ENCODE results near the gene ASB18.

The ASB18 gene

DNA sequence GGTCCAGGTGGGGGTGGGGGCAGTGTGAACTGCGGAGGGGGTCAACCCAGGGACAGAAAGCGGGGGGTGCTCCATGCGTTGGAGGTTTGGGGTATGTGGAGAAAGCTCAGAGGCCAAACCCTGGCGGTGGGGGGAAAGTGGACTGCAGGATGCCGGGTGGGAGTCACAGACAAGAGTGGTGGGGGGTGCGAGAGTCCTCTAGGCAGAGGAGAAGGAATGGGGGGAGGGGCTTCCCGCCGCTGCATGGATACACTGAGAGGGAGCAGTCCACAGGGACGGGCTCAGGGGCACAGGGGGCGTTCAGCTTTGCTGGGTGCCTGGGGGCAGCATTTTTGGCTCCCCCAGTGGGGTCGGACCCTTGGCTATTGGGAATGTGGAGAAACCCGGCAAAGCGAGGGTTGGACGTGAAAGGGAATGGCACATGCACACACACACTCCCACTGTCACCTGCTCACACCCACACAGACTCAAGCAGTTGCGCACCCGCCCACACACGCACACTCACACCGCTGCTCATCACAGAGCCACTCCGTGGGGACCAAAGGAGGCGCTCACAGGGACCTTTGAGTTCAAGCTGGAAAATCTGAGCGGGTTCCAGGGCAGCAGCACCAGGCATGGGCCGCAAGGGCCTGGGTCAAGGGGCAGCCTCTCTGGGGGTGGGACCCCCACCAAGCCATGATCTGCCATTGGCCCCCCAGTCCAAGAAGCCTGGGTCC, 103.7 kb downstream of the ASB18 start:
- Histone ChIP-seq H3K27ac (ENCODE audit: low read length) (no peak overlapping the region), H3K79me2 (ENCODE audit: low read length) (no peaks in the 10 kb centered on the region), H3K9me3 (ENCODE audit: insufficient read depth, low read length) (no peaks in the 10 kb centered on the region), H3K4me2 (ENCODE audit: low read length) (no peak overlapping the region), H2AFZ (ENCODE audit: low read depth, low read length) (no peak overlapping the region), H3K36me3 (replicated peaks; ENCODE audit: low read depth, low read length) (no peaks in the 10 kb centered on the region), H3K9ac (ENCODE audit: low read length) (no peak overlapping the region), H3K27me3 (ENCODE audit: low read depth, low read length) (no peaks in the 10 kb centered on the region), H4K20me1 (ENCODE audit: insufficient read depth, low read length) (no peaks in the 10 kb centered on the region), H3K4me1 (ENCODE audit: low read length) (no peaks in the 10 kb centered on the region), H3K4me3 (ENCODE audit: low read length) (no peak overlapping the region)
- no peak for TF ChIP-seq EZH2phosphoT487 (IDR thresholded peaks at IDR 0.05; ENCODE audit: low read depth)
- TF ChIP-seq, protein P1, sequence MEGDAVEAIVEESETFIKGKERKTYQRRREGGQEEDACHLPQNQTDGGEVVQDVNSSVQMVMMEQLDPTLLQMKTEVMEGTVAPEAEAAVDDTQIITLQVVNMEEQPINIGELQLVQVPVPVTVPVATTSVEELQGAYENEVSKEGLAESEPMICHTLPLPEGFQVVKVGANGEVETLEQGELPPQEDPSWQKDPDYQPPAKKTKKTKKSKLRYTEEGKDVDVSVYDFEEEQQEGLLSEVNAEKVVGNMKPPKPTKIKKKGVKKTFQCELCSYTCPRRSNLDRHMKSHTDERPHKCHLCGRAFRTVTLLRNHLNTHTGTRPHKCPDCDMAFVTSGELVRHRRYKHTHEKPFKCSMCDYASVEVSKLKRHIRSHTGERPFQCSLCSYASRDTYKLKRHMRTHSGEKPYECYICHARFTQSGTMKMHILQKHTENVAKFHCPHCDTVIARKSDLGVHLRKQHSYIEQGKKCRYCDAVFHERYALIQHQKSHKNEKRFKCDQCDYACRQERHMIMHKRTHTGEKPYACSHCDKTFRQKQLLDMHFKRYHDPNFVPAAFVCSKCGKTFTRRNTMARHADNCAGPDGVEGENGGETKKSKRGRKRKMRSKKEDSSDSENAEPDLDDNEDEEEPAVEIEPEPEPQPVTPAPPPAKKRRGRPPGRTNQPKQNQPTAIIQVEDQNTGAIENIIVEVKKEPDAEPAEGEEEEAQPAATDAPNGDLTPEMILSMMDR (IDR thresholded peaks at IDR 0.05; ENCODE audit: low read depth, low read length): no peak

DNA sequence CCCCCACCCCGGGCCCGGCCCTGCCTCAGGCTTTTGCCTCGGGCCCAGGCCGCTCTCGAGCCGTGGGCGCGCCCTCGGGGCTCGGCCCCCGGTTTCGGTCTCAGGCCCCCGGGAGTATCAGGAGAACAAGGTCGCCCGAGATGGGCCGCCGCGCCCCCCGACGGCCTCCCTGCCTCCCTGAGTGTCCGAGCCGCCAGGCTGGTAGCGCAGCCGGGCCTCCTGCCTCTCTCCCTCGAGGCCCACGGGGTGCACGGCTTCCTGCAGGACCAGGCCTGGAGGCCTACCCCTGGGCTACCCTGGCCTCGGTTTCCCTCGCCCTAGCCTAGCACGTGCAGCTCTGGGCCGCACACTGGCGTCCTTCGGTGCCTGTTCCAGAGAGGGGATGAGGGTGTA, 104.4 kb downstream of the ASB18 start:
- H3K27me3 ChIP-seq (ENCODE audit: low read depth, low read length): no peaks in the 10 kb centered on the region
- H3K27ac ChIP-seq (ENCODE audit: low read length): no peak overlapping the region
- no peaks in the 10 kb centered on the region for H4K20me1 ChIP-seq (ENCODE audit: insufficient read depth, low read length)
- H3K9ac ChIP-seq (ENCODE audit: low read length): no peak overlapping the region
- no peaks in the 10 kb centered on the region for H3K4me1 ChIP-seq (ENCODE audit: low read length)
- TF ChIP-seq, protein P1 (IDR thresholded peaks at IDR 0.05; ENCODE audit: low read depth, low read length): no peak
- TF ChIP-seq EZH2phosphoT487 (IDR thresholded peaks at IDR 0.05; ENCODE audit: low read depth): no peak
- H3K36me3 ChIP-seq (replicated peaks; ENCODE audit: low read depth, low read length): no peaks in the 10 kb centered on the region
- H3K79me2 ChIP-seq (ENCODE audit: low read length): no peaks in the 10 kb centered on the region
- no peak overlapping the region for H3K4me3 ChIP-seq (ENCODE audit: low read length)
- H3K4me2 ChIP-seq (ENCODE audit: low read length): no peak overlapping the region
- no peak overlapping the region for H2AFZ ChIP-seq (ENCODE audit: low read depth, low read length)
- no peaks in the 10 kb centered on the region for H3K9me3 ChIP-seq (ENCODE audit: insufficient read depth, low read length)

DNA sequence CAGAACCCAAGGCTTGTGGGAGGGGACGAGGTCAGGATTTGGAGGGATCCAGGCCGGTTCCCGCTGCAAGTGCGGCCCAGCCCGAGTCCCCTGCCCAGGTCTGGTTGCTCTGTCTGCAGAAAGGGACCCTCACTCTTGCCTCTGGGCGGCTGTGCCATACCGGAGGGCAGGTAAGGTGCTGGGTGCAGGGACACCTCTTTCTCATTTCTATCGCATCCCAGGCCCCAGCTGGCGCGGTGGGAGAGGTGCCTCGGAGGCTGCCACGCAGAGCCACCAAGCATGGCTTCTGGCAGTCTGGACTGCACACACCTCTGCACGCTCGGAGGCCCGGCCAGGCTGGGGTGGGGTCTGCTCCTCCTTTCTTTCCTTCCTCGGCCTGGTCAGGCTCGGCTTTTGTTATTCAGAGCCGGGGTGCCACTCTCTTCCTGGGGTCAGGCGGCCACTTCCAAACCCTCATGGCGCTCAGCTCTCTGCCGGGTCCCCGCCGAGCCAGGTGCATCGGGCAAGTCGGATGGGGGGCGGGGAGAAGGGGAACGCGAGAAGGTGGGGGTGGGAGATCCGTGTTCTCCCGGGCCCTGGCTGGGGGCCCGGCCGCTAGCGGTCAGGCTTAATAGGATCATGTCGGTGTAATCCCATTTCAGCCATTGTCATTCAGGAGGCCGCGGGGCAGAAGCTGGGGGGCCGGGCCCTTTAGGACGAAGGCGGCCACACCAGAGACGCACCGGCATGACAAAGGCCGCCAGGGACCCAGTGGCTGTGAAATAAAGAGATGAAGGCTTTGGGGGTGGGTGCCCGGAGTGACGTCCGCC, 105.0 kb downstream of the ASB18 start:
- Histone ChIP-seq H2AFZ (ENCODE audit: low read depth, low read length) (no peak overlapping the region), H3K4me3 (ENCODE audit: low read length) (no peak overlapping the region)

More for the DNA sequence above, 105.0 kb downstream of the ASB18 start:
- Histone ChIP-seq H3K27ac (ENCODE audit: low read length) (no peak overlapping the region), H3K9ac (ENCODE audit: low read length) (no peak overlapping the region), H3K9me3 (ENCODE audit: insufficient read depth, low read length) (no peaks in the 10 kb centered on the region), H3K27me3 (ENCODE audit: low read depth, low read length) (no peaks in the 10 kb centered on the region), H3K4me2 (ENCODE audit: low read length) (no peak overlapping the region), H3K79me2 (ENCODE audit: low read length) (no peaks in the 10 kb centered on the region), H3K36me3 (replicated peaks; ENCODE audit: low read depth, low read length) (no peaks in the 10 kb centered on the region), H4K20me1 (ENCODE audit: insufficient read depth, low read length) (no peaks in the 10 kb centered on the region), H3K4me1 (ENCODE audit: low read length) (no peaks in the 10 kb centered on the region)
- TF ChIP-seq, protein P1 (IDR thresholded peaks at IDR 0.05; ENCODE audit: low read depth, low read length): no peak
- TF ChIP-seq EZH2phosphoT487 (IDR thresholded peaks at IDR 0.05; ENCODE audit: low read depth): no peak

Measured in OCI-LY3 (cell line).